Kidney (tissue), 14 donors: ENCODE measurements around the gene HBZ. TPM values are rescaled to one million over a fixed set of nuclear protein-coding genes. Genes with fewer than 3 reads are reported as not detected.

Source experiments
- DNase-seq, 5 donors: peaks; one replicate each; pipeline ENCODE4 v3.0.0-alpha.2; 2013 to 2020
- FAIRE-seq: peaks from 2 replicates; lab custom pipeline; 2012; peaks lifted over from hg19 to GRCh38; lab: Jason Lieb, UNC
- H3K27ac ChIP-seq, 2 donors: one replicate each; pipeline ENCODE4 v1.7.0; 2013; ENCODE audit warnings: low read depth in 2 of 2, low read length in 2 of 2, inconsistent platforms in 1 of 2
- H3K27me3 ChIP-seq: one replicate; pipeline ENCODE4 v1.7.1; 2013; ENCODE audit warnings: low read length, inconsistent platforms; ENCODE audit not compliant: control insufficient read depth, insufficient read depth
- H3K36me3 ChIP-seq, 3 donors: one replicate each; pipeline versions ENCODE4 v1.7.0 to v1.7.1; 2013; ENCODE audit warnings: low read length in 3 of 3, control low read depth in 1 of 3, inconsistent platforms in 1 of 3; ENCODE audit not compliant: insufficient read depth in 3 of 3, control insufficient read depth in 2 of 3
- H3K4me1 ChIP-seq, 3 donors: one replicate each; pipeline versions ENCODE4 v1.7.0 to v1.7.1; 2013; ENCODE audit warnings: low read length in 3 of 3, inconsistent platforms in 1 of 3, low read depth in 1 of 3; ENCODE audit not compliant: control insufficient read depth in 2 of 3, insufficient read depth in 2 of 3
- H3K4me3 ChIP-seq, 3 donors: one replicate each; pipeline versions ENCODE4 v1.7.0 to v1.8.1; 2013; ENCODE audit warnings: low read length in 3 of 3, control low read depth in 1 of 3, inconsistent platforms in 1 of 3
- H3K9ac ChIP-seq, 3 donors: one replicate each; pipeline versions ENCODE4 v1.7.0 to v1.7.1; 2013; ENCODE audit warnings: low read length in 3 of 3, control low read depth in 1 of 3, inconsistent platforms in 1 of 3
- H3K9me3 ChIP-seq, 3 donors: one replicate each; pipeline versions ENCODE4 v1.7.0 to v1.7.1; 2013; ENCODE audit warnings: low read length in 3 of 3, control low read depth in 1 of 3, inconsistent platforms in 1 of 3; ENCODE audit not compliant: control insufficient read depth in 2 of 3, insufficient read depth in 1 of 3
- CTCF ChIP-seq: IDR thresholded peaks from 3 replicates; pipeline ENCODE4 v1.5.1; 2012; ENCODE audit warnings: mild to moderate bottlenecking, moderate library complexity, borderline replicate concordance; ENCODE audit not compliant: insufficient read depth; ENCODE audit errors: extremely low read depth
- intact Hi-C: fragments of 100-400 bp; cut with DNase I; formaldehyde crosslinking; loops from one replicate; pipeline ENCODE4 v1.11.1; 2022
- polyA plus RNA-seq: library from polyadenylated mRNA; stranded (reverse); fragments of 350-450 nt; fragmentation: Illumina TruSeq; extraction: RNeasy Lipid Tissue Mini Kit (QIAGEN cat#74804); gene quantifications from one replicate; pipeline ENCODE4 v1.2.3, GENCODE V29; 2014; ENCODE audit warnings: low read depth, low replicate concordance; ENCODE audit not compliant: insufficient read depth
- total RNA-seq: library from RNA; stranded (reverse); fragmentation: NEBNext Ultra II Directional; extraction: Animal tissue kit (Norgen Biotek cat#: 25700); gene quantifications from one replicate; pipeline ENCODE4 v1.2.1, GENCODE V29; 2021
- donor health status: control.
- donor health status: control.
- donor health status: control.
- donor health status: control.
- donor health status: control.
- donor health status: DM: yes; HTN: yes; CAD: no.
- donor health status: Normal renal cell carcinoma (clear cell type).

The HBZ gene
- total and polyA plus RNA-seq, 2 donors from 2014 or later: not detected

- intact Hi-C loops: no loop called here
- Histone ChIP-seq H3K27me3 (no peaks in the 10 kb centered on the region), H3K4me1 (no peaks in the 10 kb centered on the region), H3K9ac (no peak overlapping the region), H3K27ac (no peak overlapping the region), H3K4me3 (no peak overlapping the region), H3K9me3 (no peaks in the 10 kb centered on the region), H3K36me3 (peaks cover 0 to 11% (median 0%) of the 10 kb centered on the region in 3 donors)
- no peak for DNase-seq
- TF ChIP-seq CTCF: no peak
- no peak for FAIRE-seq
These were observed 33.6 kb upstream of the HBZ start for GRCh38 chr16:118857-119256.

GRCh38 chr16:119295-119694, 33.1 kb upstream of the HBZ start:
- Histone ChIP-seq H3K4me1 (no peaks in the 10 kb centered on the region), H3K27ac (no peak overlapping the region), H3K36me3 (peaks cover 0 to 8% (median 0%) of the 10 kb centered on the region in 3 donors), H3K4me3 (no peak overlapping the region), H3K27me3 (no peaks in the 10 kb centered on the region), H3K9ac (no peak overlapping the region), H3K9me3 (no peaks in the 10 kb centered on the region)
- intact Hi-C loops: no loop called here
- DNase-seq (no peak), FAIRE-seq (no peak)
- no peak for TF ChIP-seq CTCF

GRCh38 chr16:119835-120491, 32.5 kb upstream of the HBZ start:
- Histone ChIP-seq H3K9ac (no peak overlapping the region), H3K9me3 (no peaks in the 10 kb centered on the region), H3K4me1 (no peaks in the 10 kb centered on the region), H3K4me3 (no peak overlapping the region), H3K27me3 (no peaks in the 10 kb centered on the region), H3K36me3 (peaks cover 0 to 12% (median 0%) of the 10 kb centered on the region in 3 donors), H3K27ac (no peak overlapping the region)
- no peak for TF ChIP-seq CTCF
- no peak for DNase-seq
- intact Hi-C loops: no loop called here
- no peak for FAIRE-seq
